Fibroblast of lung (primary cell): ENCODE measurements around the gene ZC3H12A.

Source experiments
- CTCF ChIP-seq, 2 donors: IDR thresholded peaks in 1 of 2; conservative IDR thresholded peaks in 1 of 2; 1 replicate in 1 of 2; 2 replicates in 1 of 2; pipeline ENCODE4 v1.5.1; 2011 to 2012; ENCODE audit warnings: low read length in 2 of 2, control low read depth in 1 of 2, inconsistent platforms in 1 of 2, low read depth in 1 of 2, mild to moderate bottlenecking in 1 of 2
- EZH2 ChIP-seq: IDR thresholded peaks from 2 replicates; pipeline ENCODE4 v1.5.1; 2012; ENCODE audit warnings: low read length, control low read depth, mild to moderate bottlenecking; ENCODE audit errors: missing control alignments

- TF ChIP-seq EZH2: no peak
- TF ChIP-seq CTCF (conservative IDR thresholded peaks at IDR 0.05 in 1 of 2, IDR thresholded peaks at IDR 0.05 in 1 of 2; ENCODE audit: low read depth in 1 of 2, low read length in 2 of 2): no peak
Measured at GRCh38 chr1:37502104-37502503, 27.7 kb downstream of the ZC3H12A start.
